HepG2 (cell line): Measurements from ENCODE around the gene ATP2B2. TPM values are rescaled to one million over a fixed set of nuclear protein-coding genes. Genes with fewer than 3 reads are reported as not detected.
A peak's percentile ranks its signal among the peaks of the same experiment; 100 is the strongest.

Source experiments
- CEBPZ ChIP-seq: IDR thresholded peaks from 2 replicates; pipeline ENCODE4 v1.6.1; 2012; ENCODE audit warnings: low read length, improper control_type of control experiment
- CHCHD3 ChIP-seq: sonication (generic); formaldehyde crosslinking; IDR thresholded peaks from 2 replicates; pipeline ENCODE4 v1.8.0; 2022; ENCODE audit warnings: mild to moderate bottlenecking, missing genetic modification reagents, moderate library complexity
- CHD4 ChIP-seq: fragments of 200-600 bp; sonication (generic); IDR thresholded peaks from 2 replicates; pipeline ENCODE4 v1.7.0; 2017; ENCODE audit warnings: mild to moderate bottlenecking, low read length, borderline replicate concordance
- DBP ChIP-seq: sonication (generic); formaldehyde crosslinking; IDR thresholded peaks from 2 replicates; pipeline ENCODE4 v1.4.0; 2020; ENCODE audit warnings: missing genetic modification reagents; ENCODE audit errors: not compliant biosample characterization
- GATA4 ChIP-seq: sonication (generic); IDR thresholded peaks from 2 replicates; pipeline ENCODE4 v1.6.1; 2016; ENCODE audit warnings: antibody characterized with exemption, low read depth, borderline replicate concordance
- HNF1B ChIP-seq: sonication (generic); formaldehyde crosslinking; IDR thresholded peaks from 2 replicates; pipeline ENCODE4 v1.5.1; 2020; ENCODE audit warnings: mild to moderate bottlenecking, moderate library complexity, missing genetic modification reagents
- JUNB ChIP-seq: sonication (generic); formaldehyde crosslinking; IDR thresholded peaks from 2 replicates; pipeline ENCODE4 v1.8.0; 2022; ENCODE audit warnings: missing genetic modification reagents, mild to moderate bottlenecking, borderline replicate concordance
- KLF13 ChIP-seq: sonication (generic); formaldehyde crosslinking; IDR thresholded peaks from 2 replicates; pipeline ENCODE4 v1.4.0; 2020; ENCODE audit warnings: mild to moderate bottlenecking, missing genetic modification reagents
- KLF6 ChIP-seq: IDR thresholded peaks from 2 replicates; pipeline ENCODE4 v1.8.0; 2016; ENCODE audit warnings: missing biosample characterization, missing genetic modification reagents
- MYPOP ChIP-seq: sonication (generic); formaldehyde crosslinking; IDR thresholded peaks from 2 replicates; pipeline ENCODE4 v1.8.1; 2023; ENCODE audit warnings: mild to moderate bottlenecking, moderate library complexity, missing genetic modification reagents
- NR2F1 ChIP-seq, 2 experiments: fragments of 450-650 bp in 1 of 2; formaldehyde crosslinking in 1 of 2; IDR thresholded peaks; 2 replicates each; pipeline versions ENCODE4 v1.5.0 to v1.6.1; 2016 to 2020; ENCODE audit warnings: mild to moderate bottlenecking in 1 of 2, missing compliant biosample characterization in 1 of 2, missing genetic modification reagents in 1 of 2, moderate library complexity in 1 of 2
- POLR2AphosphoS5 ChIP-seq: IDR thresholded peaks from 2 replicates; pipeline ENCODE4 v1.6.1; 2012; ENCODE audit warnings: low read depth, low read length
- SALL2 ChIP-seq: sonication (generic); formaldehyde crosslinking; IDR thresholded peaks from 2 replicates; pipeline ENCODE4 v1.8.1; 2023; ENCODE audit warnings: mild to moderate bottlenecking, missing genetic modification reagents, inconsistent platforms
- SMAD3 ChIP-seq: sonication (generic); formaldehyde crosslinking; IDR thresholded peaks from 2 replicates; pipeline ENCODE4 v1.4.0; 2020; ENCODE audit warnings: missing genetic modification reagents
- ZBTB2 ChIP-seq: sonication (generic); formaldehyde crosslinking; IDR thresholded peaks from 2 replicates; pipeline ENCODE4 v1.8.0; 2022; ENCODE audit warnings: low read depth, missing genetic modification reagents
- ZBTB42 ChIP-seq: sonication (generic); formaldehyde crosslinking; IDR thresholded peaks from 2 replicates; pipeline ENCODE4 v1.5.0; 2020; ENCODE audit warnings: mild to moderate bottlenecking, missing genetic modification reagents
- ZFP62 ChIP-seq: sonication (generic); formaldehyde crosslinking; IDR thresholded peaks from 2 replicates; pipeline ENCODE4 v1.4.0; 2020; ENCODE audit warnings: missing genetic modification reagents
- ZMYM3 ChIP-seq: sonication (generic); formaldehyde crosslinking; IDR thresholded peaks from 2 replicates; pipeline ENCODE4 v1.5.1; 2020; ENCODE audit warnings: mild to moderate bottlenecking, missing genetic modification reagents
- ZNF546 ChIP-seq: sonication (generic); formaldehyde crosslinking; conservative IDR thresholded peaks from 2 replicates; pipeline ENCODE4 v1.8.1; 2023; ENCODE audit warnings: mild to moderate bottlenecking, missing genetic modification reagents
- ZNF790 ChIP-seq: sonication (generic); formaldehyde crosslinking; IDR thresholded peaks from 2 replicates; pipeline ENCODE4 v1.8.0; 2022; ENCODE audit warnings: missing genetic modification reagents, mild to moderate bottlenecking, borderline replicate concordance
- ZNF878 ChIP-seq: sonication (generic); formaldehyde crosslinking; IDR thresholded peaks from 2 replicates; pipeline ENCODE4 v1.8.1; 2023; ENCODE audit warnings: mild to moderate bottlenecking, missing genetic modification reagents, moderate library complexity
- polyA plus RNA-seq, 8 experiments: library from polyadenylated mRNA; depleted of rRNA in 3 of 8; stranded (reverse) in 7 of 8; unstranded in 1 of 8; fragments of >200 nt; fragmentation: Illumina TruSeq in 4 of 8; extraction: Trizol in 4 of 8; gene quantifications; 2 replicates each; pipeline versions ENCODE4 v1.2.1 to v1.2.3, GENCODE V29; 2011 to 2016; ENCODE audit warnings: low read depth in 4 of 8, missing spikeins in 1 of 8, mixed read lengths in 1 of 8; ENCODE audit not compliant: insufficient read depth in 1 of 8
- total RNA-seq, 5 experiments: library from RNA; depleted of rRNA; stranded (reverse); fragments of >200 nt; fragmentation: Illumina TruSeq; extraction: Trizol; gene quantifications; 2 replicates each; pipeline ENCODE4 v1.2.3, GENCODE V29; 2016; ENCODE audit warnings: low read depth in 1 of 5

The ATP2B2 gene
- total and polyA plus RNA-seq, 2 of the 13 experiments (the other 11 are each of a cell fraction or from before 2014, with no cell fraction given) = 1.5 to 2.3 TPM

GRCh38 chr3:10459954-10460754, 45.2 kb downstream of the ATP2B2 start (continued):
- TF ChIP-seq CEBPZ (no peak), ZBTB2 (CRISPR knock-in tag) (peak; percentile 76), KLF6 (CRISPR knock-in tag) (peak; percentile 99), ZNF878 (peak; percentile 92), KLF13 (CRISPR knock-in tag) (0 out of 2 replicates have a peak, but pooled peaks have one; percentile 55), SMAD3 (CRISPR knock-in tag) (peak; percentile 98), JUNB (CRISPR knock-in tag) (peak; percentile 86), POLR2AphosphoS5 (no peak), MYPOP (CRISPR knock-in tag) (peak; percentile 36; the same call in 1 of the 2 replicates), ZNF790 (CRISPR knock-in tag) (peak; percentile 99; the same call in 1 of the 2 replicates), CHCHD3 (CRISPR knock-in tag) (no peak), GATA4 (no peak), ZNF546 (CRISPR knock-in tag) (peak; percentile 95), ZBTB42 (CRISPR knock-in tag) (peak; percentile 83; the same call in 1 of the 2 replicates), ZFP62 (CRISPR knock-in tag) (no peak), NR2F1 (CRISPR knock-in tag; IDR thresholded peaks at IDR 0.05) (peak; percentile 41 to 55; a peak in 1 of 4 replicates), DBP (peak; percentile 87), ZMYM3 (CRISPR knock-in tag) (0 out of 2 replicates have a peak, but pooled peaks have one; percentile 15), CHD4 (no peak), SALL2 (CRISPR knock-in tag) (peak; percentile 57; the same call in 1 of the 2 replicates), HNF1B (peak; percentile 90)
